Testis (tissue), 3 donors: ENCODE measurements around the gene PRICKLE4. TPM values are rescaled to one million over a fixed set of nuclear protein-coding genes. Genes with fewer than 3 reads are reported as not detected.
"Not testable (repeated sequence)": the region's sequence is repeated elsewhere in the genome, so short reads cannot be mapped to it uniquely, and the experiment has no call there.

Source experiments
- DNase-seq: peaks from one replicate; pipeline ENCODE4 v3.0.0-alpha.2; 2019
- H3K27ac ChIP-seq, 2 donors: fragments of 200-600 bp; sonication (generic); one replicate each; pipeline ENCODE4 v1.5.1; 2019
- H3K27me3 ChIP-seq: fragments of 200-600 bp; sonication (generic); one replicate; pipeline ENCODE4 v1.5.1; 2019
- H3K36me3 ChIP-seq: fragments of 200-600 bp; sonication (generic); one replicate; pipeline ENCODE4 v1.5.1; 2017; ENCODE audit warnings: low read depth; ENCODE audit errors: missing control alignments
- H3K4me1 ChIP-seq: fragments of 200-600 bp; sonication (generic); one replicate; pipeline ENCODE4 v1.5.1; 2019
- H3K4me3 ChIP-seq, 2 donors: fragments of 200-600 bp; sonication (generic); one replicate each; pipeline ENCODE4 v1.5.1; 2017 to 2019
- H3K9me3 ChIP-seq: fragments of 200-600 bp; sonication (generic); one replicate; pipeline ENCODE4 v1.5.1; 2017
- CTCF ChIP-seq, 3 experiments: fragments of 450-650 bp in 2 of 3; fragments of 200-600 bp in 1 of 3; sonication (generic) in 1 of 3; IDR thresholded peaks; one replicate each; pipeline ENCODE4 v1.5.1; 2016 to 2019; ENCODE audit warnings: antibody characterized with exemption in 3 of 3, mild to moderate bottlenecking in 2 of 3, moderate library complexity in 1 of 3
- POLR2A ChIP-seq: fragments of 450-650 bp; IDR thresholded peaks from one replicate; pipeline ENCODE4 v1.6.1; 2017; ENCODE audit warnings: antibody characterized with exemption, mild to moderate bottlenecking, moderate library complexity
- WGBS, 2 donors: methylation state at CpG; one replicate each; pipeline ENCODE4 v1.1.5; 2018; 5-methylcytosine and 5-hydroxymethylcytosine counted together
- intact Hi-C: fragments of 100-400 bp; cut with DNase I; formaldehyde crosslinking; loops from one replicate; pipeline ENCODE4 v1.15.1; 2023; ENCODE audit warnings: low total_unique reads
- polyA plus RNA-seq: library from polyadenylated mRNA; stranded (reverse); fragments of 350-450 nt; fragmentation: Illumina TruSeq; extraction: RNeasy Lipid Tissue Mini Kit (QIAGEN cat#74804); gene quantifications from one replicate; pipeline ENCODE4 v1.2.3, GENCODE V29; 2014; ENCODE audit warnings: low read depth, low replicate concordance; ENCODE audit not compliant: insufficient read depth
- total RNA-seq, 2 donors: library from RNA; depleted of rRNA; stranded (reverse); fragments of >200 nt; gene quantifications; one replicate each; pipeline ENCODE4 v1.2.3, GENCODE V29; 2016

The PRICKLE4 gene
- total and polyA plus RNA-seq, 3 donors from 2014 or later: 1.9 to 10.6 TPM; not detected in 1

- H3K4me1 ChIP-seq: no peaks in the 10 kb centered on the region
- no peak overlapping the region for H3K4me3 ChIP-seq
- 88 to 93% methylated on average over 13 of the region's 13 CpGs for WGBS, 2 donors
- intact Hi-C loops: no loop called here
- no peaks in the 10 kb centered on the region for H3K36me3 ChIP-seq
- no peaks in the 10 kb centered on the region for H3K27me3 ChIP-seq
- no peak overlapping the region for H3K27ac ChIP-seq
- TF ChIP-seq CTCF (IDR thresholded peaks at IDR 0.05) (no peak), POLR2A (no peak)
- H3K9me3 ChIP-seq: no peaks in the 10 kb centered on the region
- no peak for DNase-seq
These were observed 21.3 kb upstream of the PRICKLE4 start for GRCh38 chr6:41759106-41759904.

GRCh38 chr6:41759905-41760579 lies 20.5 kb upstream of the PRICKLE4 start:
- Histone ChIP-seq H3K27me3 (no peaks in the 10 kb centered on the region), H3K36me3 (no peaks in the 10 kb centered on the region), H3K27ac (no peak overlapping the region), H3K4me1 (no peaks in the 10 kb centered on the region), H3K4me3 (no peak overlapping the region), H3K9me3 (no peaks in the 10 kb centered on the region)
- DNase-seq: no peak
- intact Hi-C loops: no loop called here
- WGBS, 2 donors: 75 to 96% methylated on average over 1 to 2 of the region's 2 CpGs
- no peak for TF ChIP-seq CTCF (IDR thresholded peaks at IDR 0.05)
- TF ChIP-seq POLR2A: no peak

GRCh38 chr6:41763470-41763869 lies 17.1 kb upstream of the PRICKLE4 start:
- intact Hi-C loops: no loop called here
- DNase-seq: no peak
- TF ChIP-seq POLR2A (no peak), CTCF (IDR thresholded peaks at IDR 0.05) (no peak)
- Histone ChIP-seq H3K4me3 (no peak overlapping the region), H3K9me3 (no peaks in the 10 kb centered on the region), H3K27me3 (no peaks in the 10 kb centered on the region), H3K36me3 (no peaks in the 10 kb centered on the region), H3K27ac (no peak overlapping the region), H3K4me1 (peaks cover 4% of the 10 kb centered on the region)
- WGBS, 2 donors: 33 to 59% methylated on average over 2 of the region's 2 CpGs

- H3K4me1 ChIP-seq, H3K27me3 ChIP-seq, intact Hi-C loops, DNase-seq, H3K4me3 ChIP-seq, H3K9me3 ChIP-seq, H3K36me3 ChIP-seq, H3K27ac ChIP-seq: not testable (repeated sequence)
- WGBS, 2 donors: 91 to 97% methylated on average over 4 of the region's 4 CpGs
These were observed 14.4 kb upstream of the PRICKLE4 start for GRCh38 chr6:41766043-41766664.

- Histone ChIP-seq H3K27me3 (no peaks in the 10 kb centered on the region), H3K27ac (no peak overlapping the region), H3K36me3 (no peaks in the 10 kb centered on the region), H3K4me1 (peaks cover 4% of the 10 kb centered on the region), H3K4me3 (no peak overlapping the region), H3K9me3 (no peaks in the 10 kb centered on the region)
- 58 to 68% methylated on average over 8 to 12 of the region's 12 CpGs for WGBS, 2 donors
- intact Hi-C loops: no loop called here
- TF ChIP-seq CTCF (IDR thresholded peaks at IDR 0.05) (no peak), POLR2A (no peak)
- peak; percentile 57 for DNase-seq
These were observed 13.3 kb upstream of the PRICKLE4 start for GRCh38 chr6:41767112-41767833.
